Activated CD4-positive, CD25-positive, alpha-beta regulatory T cell treated with anti-CD3 and anti-CD28 coated beads, Interleukin-2, amount 50 U/mL, for 16 hours (primary cell): ENCODE results near the gene WDR91.

Experiments used
- DNase-seq: peaks from one replicate; pipeline ENCODE4 v3.0.0-alpha.2; 2020; ENCODE audit warnings: low read depth, low spot score

WDR91 gene

DNA sequence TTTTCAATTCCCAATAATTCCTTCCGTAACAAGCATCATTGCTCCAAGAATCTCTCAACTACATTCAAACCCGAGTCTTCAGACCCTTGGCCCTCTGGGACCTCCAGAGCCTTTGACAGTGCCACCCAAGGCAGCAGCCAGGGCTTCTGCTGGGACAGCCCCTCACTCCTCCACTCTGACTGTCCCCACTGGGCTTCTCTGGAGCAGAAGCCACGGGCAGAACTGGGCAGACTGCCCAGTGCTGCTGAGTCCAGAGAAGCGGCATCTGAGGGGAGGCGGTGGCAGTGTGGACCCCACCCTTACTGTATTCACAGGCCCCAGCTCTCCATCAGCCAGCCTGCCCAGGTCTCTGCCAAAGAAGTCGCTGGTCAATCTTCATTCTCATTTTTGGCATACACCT is 49.7 kb downstream of the WDR91 start:
- DNase-seq: no peak

DNA sequence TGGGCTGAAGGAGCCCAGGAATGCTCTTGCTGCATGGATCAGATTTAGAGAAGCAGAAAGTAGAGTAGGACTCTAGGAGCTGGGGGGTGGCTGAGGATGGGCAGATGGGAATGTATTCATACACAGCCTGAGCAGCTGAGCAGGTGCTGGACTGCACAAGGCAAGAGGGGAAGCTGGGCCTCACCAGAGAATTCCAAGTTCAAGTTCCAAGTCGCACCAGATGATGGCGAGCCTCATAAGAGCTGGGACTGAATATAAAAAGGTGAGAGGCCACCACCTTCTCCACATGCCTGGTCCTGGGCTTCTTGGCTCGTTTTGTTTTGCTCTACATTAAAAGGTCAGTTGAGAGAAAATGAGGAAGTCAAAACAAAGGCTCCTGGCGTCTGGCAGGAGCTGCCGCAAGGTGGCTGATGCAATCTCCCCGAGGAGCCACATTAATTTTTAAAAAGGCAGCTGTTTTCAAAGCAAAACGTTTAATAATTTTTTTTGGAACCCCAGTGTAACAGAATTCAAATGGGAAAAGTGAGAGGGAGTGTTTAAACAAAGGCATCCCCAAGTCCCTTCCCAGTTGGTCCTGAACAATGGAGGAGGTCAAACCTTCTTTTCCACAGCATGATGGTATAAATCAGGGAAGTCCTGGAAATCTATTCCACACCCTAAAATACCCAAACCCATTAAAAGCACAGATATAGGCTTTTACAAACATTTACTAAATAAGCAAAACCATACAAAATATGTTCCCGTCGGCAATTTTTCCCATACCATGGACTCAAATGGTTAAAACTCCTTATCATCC is 50.3 kb downstream of the WDR91 start:
- DNase-seq: no peak

DNA sequence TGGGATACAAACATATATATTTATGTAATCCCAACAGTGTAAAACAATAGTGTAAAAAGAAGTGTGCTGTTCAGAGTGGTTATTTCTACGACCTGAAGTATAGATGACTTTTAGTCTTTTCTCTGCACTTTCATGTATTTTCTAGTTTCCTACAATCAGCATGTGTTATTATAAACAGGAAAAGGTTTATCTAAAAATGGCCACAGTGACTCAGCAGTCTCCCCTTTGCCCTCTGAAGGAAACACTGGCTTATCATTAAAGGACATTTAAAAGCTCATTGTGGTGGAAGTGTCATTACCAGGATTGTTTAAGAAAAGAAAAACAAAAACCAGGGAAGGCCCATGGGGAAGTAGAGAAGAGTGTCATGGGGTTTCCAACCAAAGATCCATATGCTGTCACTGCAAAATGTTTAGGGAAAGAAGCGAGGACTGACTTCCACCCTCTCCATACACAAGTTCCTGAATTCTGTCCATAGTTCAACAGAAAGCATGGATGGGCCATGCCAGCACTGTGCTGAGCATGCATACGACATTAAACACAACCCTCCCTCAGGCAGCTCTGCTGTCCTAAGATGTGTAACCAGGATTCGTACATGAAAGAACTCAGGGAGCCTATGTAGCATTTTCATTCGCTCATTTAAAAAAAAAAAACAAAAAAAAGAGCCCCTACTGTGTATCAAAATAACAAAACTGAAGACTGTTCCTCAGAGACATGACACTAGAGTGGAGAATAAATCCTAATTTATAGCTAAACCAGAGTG is 51.0 kb downstream of the WDR91 start:
- DNase-seq: no peak

DNA sequence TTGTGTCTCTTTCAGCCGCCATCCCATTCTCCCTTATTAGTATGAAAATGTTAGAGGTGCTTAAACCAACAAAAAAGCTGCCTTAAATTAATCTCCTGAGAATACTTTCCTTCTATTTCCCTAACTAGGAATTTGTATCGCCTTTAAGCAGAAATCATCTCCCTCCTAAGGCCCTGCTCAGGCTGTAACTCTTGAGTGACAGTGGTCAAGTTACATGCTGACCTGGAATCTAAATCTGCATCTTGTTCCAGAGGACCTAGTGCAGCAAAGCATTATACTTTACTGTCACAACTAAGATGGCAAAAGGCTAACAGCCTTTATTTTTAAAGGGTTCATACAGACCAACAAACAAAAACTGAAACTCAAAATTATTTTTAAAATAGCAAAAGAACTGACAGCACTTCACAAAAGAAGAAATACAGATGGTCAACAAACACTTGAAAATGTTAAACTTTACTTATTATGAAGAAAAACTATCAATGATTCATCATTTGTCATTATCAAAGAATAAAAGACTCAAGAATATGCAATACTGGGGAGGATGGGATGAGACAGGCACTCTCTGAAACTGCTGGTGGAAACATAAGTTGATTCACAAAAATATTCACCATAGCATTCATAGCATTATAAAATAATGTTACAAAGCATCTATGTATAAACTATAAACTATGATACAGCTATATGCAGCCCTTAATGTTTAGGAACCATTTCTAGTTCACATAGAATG is 51.8 kb downstream of the WDR91 start:
- DNase-seq: no peak

DNA sequence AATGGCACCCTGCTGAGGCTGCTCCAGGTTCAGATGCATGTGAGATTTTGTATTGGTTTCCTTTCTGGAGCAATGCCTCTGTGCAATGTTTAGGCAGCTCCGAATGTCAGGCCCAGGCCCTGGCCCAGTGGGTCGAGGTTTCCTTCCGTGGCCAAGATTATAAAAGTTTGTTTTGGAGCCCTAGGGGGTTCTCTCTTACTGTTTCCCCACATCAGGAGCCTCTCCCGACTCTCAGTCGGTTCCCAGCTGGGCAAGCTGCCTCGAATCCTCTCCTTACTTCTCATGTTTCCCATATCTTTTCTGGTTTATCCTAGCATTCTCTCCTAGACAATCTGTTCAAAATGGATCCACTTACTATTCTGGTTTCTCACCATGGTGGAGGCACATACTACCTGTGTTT is 52.5 kb downstream of the WDR91 start:
- no peak for DNase-seq

DNA sequence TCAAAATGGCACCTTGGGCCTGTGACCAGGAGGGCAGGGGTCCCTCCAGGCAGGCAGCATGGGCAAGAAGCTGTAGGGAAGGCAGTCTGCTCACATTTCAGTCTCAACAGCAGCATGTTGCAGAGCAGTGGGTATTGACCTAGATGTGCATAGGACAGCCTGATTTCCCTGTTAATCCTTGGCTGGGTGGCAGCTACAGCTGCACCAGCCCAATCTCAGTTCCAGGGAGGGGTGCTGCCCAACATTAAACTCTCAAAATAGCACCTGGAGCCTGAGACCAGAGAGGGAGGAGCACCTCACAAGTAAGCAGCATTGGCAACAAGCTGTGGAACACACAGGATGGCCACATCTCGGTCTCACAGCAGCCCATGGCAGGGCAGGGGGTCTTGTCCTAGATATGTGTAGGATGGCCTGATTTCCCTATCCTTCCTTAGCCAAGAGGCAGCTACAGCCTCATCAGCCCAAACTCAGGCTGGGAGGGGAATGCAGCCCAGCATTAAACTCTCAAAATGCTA is 53.1 kb downstream of the WDR91 start:
- DNase-seq: no peak

DNA sequence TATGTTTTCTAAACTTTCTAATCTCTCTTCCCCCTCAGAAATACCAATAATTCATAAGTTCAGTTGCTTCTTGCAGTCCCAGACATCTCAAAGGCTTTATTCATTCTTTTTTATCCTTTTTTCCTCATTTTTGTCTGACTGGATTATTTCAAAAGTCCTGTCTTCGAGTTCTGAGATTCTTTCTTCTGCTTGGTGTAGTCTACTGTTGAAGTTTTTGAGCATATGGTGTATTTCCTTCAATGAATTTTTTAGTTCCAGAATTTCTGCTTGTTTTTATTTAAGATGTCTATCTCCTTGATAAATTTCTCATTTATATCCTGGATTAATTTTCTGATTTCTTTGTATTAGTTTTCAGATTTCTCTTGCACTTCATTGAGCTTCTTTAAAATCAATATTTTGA is 55.0 kb downstream of the WDR91 start:
- no peak for DNase-seq

DNA sequence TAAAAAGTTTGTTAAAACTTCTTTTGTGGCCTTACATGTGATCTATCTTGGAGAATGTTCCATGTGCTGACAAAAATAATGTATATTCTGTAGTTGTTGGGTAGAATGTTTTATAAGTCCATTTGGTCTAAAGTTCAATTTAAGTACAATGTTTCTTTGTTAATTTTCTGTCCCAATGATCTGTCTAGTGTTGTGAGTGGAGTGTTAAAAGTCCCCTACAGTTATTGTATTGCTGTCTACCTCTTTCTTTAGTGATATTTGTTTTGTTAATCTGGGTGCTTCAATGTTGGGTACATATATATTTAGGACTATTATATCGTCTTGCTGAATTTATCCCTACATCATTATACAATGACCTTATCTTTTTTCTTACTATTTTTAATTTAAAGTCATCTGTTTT is 56.6 kb downstream of the WDR91 start:
- DNase-seq: no peak

DNA sequence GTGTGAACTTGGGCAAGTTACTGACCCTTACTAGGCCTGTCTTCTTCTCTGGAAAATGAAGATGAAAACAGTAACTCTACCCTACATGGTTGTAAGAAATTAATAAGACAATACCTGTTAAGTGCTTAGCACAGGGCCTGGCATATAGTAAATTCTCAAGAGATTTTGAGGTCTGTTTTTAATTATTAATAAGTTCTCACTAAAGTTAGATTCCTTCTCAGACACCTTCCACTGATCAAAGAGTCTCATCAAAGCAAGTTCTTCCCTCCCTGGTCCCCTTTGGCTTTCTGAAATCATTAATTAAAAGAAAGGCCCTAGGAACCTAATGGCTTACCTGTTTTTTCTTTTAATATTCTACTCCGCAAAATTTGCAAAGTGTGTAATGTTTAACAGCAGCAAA is 58.9 kb downstream of the WDR91 start:
- no peak for DNase-seq

DNA sequence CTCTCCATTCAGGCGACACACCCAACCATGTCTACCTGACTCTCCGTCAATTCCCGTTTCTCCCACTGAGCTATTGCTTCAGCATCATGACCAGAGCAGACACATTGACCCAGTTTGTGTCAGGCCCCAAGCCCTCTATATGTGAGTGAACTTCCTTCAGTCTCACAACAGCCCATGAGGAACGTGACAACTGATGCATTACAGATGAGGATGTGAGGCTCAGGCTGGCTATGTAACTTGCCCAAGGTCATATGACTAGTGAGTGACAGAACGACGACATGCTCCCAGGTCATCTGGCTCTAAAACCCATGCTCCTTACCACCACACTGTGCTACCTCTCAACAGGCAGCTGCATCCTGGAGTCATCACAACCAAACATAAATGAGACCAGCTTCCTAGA is 59.8 kb downstream of the WDR91 start:
- DNase-seq: no peak

DNA sequence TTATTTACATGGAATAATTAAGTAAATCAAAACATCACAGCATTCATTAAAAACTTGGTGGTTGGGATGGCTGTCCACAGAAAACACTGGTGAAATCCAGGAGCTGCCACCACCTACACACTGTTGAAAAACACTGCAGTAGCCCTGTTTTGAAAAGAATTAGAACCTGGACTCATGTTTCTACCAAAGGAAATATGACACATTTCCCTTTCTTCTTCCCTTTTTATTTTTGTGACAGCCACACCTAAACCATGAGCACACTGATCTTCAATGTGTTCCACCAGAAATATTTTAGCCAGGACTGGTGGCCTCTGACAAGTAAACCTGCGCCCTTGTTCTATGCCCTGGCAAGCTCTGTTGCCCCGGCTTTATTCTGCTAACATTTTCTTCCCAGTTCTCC is 60.2 kb downstream of the WDR91 start:
- DNase-seq: no peak

DNA sequence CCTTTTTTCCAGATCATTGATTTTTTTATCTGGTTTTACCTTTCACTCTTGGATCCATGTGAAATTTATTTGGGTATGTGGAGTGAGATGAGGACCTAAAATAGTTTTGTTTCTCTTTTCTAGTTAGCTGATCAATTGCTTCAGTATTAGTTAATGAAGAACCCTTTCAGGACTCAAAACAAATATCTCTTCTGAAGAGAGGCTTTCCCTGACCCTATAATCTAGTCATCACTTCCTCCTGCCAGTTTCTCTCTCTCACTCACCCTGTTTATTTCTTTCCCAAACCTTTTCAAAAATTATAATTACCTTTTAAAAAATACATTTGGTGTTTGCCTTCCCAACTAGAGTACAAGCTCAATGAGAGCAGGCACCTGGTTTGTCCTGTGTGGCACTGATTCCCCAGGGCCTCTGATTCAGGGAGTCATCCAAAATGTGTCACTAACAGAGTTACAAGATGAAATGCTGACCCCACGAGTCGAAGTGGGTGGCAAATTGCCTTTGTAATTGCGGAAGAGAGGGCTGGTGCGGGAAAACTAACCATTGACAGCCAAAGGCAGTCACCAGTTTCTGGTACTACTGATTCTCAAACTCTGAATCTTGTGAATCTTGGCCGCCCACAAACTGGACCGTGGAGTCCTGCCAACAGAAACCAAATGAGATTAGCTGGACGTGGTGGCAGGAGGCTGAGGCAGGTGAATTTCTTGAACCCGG is 61.1 kb downstream of the WDR91 start:
- DNase-seq: no peak

DNA sequence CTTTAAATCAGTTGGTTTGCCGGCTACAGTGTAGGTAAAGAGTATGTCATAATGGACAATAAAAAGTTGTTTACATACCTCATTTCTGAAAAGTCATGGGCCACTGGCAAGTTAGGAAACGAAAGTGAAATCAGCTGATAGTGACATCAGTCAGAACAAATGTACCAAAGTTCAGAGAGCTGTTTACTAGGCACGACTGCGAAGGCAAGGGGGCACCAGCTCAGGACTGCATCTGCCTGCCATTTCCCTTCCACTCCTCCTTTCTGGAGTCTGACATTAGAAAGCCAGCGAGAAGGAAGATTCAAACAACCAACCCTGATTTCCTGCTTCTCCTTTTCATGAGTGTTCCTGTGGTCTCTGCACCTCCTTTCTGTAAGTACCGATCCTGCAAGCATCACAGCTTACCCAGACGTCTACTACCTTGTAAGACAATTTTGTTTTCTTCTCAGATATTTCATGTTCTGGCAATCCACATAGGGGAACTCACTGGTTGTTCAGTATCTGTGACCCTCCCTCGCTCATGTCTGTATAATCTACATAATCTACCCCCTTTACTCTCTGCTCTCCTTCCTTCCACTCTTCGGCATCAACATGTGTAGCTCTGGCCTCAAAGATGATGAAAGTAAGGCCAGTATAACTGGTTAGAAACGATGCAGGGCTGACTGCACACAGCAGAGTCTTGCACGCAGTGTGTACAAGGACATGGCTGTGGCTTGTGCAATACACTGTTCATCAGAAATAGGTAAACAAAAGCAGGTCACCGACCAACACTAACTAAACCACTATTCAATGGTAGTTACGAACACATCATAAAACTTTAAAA is 63.2 kb downstream of the WDR91 start, which contains the start of gene TMEM140:
TSS of gene TMEM140 (plus strand) at position 174 of the 823 bp plus-strand sequence. CDS start 16,370 bp downstream, outside the sequence.
- DNase-seq: peak; percentile 50

DNA sequence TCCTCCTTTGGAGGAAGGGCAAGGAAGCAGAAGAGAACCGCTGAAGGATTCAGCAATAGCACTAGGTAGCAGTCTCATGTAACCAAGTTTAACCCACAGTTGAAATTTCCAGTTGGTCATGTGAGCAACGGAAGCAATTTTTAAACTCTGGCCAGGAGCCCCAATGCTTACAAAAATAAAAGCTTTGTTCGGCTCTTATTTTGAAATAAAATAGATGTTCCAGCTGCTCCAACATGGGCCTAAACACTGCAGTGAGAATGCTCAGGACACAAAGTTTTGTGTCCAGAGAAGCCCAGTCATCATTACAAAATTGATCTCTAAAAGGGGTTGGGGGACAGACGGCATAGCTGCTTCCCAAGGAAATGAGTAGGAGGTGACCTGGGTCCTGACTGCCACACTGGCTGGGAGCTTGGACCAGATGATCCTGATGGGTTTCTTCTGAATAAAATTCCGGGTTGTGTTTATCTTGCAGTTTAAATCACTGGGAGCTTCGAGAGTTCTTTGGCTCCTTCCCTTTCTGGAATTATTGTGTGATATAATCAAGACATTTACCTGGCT is 63.9 kb downstream of the WDR91 start:
- DNase-seq: no peak

DNA sequence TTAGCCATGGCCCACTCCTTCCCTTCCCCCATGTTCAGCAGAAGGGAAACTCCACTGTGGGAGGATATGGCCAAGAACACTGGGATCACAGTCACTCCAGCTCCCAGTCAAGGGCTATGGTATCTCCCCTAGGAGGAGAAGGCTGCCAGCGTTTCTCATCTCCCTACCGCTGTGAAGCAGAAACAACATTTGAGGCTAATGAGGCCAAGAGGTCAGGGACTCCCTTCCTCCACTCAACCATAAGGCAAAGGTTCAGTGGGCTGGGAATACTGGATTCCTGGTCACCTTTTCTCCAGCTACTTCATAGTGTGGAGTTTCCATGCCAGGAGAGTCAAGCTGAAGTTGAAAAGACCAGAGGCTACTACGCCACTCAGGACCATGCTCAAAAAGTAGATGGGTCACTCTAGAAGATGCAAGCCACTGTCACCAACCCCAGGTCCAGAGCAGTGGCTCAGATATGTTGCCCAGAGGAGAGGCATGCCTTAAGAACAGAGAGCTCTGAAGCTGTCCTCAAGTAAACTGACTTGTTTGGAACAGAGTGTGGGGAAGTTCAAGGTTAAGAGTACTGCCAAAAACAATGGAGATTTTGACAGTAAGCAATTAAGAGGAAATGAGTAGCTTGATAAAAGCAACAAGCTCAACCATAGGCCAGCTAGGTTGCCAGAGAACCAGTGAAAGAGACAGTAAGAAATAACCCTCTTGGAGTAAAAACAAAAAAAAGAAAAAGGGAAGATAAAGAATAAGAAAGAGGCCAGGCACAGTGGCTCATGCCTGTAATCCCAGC is 67.2 kb downstream of the WDR91 start:
- no peak for DNase-seq
